SIG-M5 treated with dmso at 0.1 percent for 504 hours (cell line): ENCODE data around the gene ZNF318.
"Not testable (repeated sequence)": the region's sequence is repeated elsewhere in the genome, so short reads cannot be mapped to it uniquely, and the experiment has no call there.

Experiments used
- DNase-seq: peaks from one replicate; lab custom pipeline; 2025; ENCODE audit not compliant: unreplicated experiment; lab: John Stamatoyannopoulos, UW

Gene ZNF318

GRCh38 chr6:43383021-43383667, 13.7 kb upstream of the ZNF318 start:
- DNase-seq: no peak

DNA sequence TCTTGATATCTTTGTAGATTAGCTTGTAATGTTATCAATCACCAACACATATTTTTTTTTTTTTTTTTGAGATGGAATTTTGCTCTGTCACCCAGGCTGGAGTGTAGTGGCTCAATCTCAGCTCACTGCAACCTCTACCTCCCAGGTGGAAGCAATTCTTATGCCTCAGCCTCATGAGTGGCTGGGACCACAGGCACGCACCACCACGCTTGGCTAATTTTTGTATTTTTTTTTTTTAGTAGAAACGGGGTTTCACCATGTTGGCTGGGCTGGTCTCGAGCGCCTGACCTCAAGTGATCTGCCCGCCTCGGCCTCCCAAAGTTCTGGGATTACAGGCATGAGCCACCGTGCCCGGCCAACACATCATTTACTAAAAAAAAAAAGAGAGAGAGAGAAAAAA, 11.4 kb upstream of the ZNF318 start:
- not testable (repeated sequence) for DNase-seq

DNA sequence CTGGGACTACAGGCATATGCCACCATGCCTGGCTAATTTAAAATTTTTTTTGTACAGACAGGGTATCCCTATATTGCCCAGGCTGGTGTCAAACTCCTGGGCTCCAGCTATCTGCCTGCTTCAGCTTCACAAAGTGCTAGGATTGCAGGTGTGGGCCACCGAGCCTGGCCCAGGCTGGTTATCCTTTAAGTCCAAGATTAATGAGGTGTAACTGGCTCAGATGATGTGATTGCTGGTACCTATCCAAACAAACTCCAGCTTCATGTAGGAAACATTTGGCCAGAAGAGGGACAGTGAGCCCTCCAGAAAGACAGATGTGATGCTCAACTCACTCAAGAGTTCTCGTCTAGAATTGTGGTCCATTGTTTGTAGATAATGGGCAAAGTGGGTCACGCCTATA, 9.2 kb upstream of the ZNF318 start:
- DNase-seq: no peak

DNA sequence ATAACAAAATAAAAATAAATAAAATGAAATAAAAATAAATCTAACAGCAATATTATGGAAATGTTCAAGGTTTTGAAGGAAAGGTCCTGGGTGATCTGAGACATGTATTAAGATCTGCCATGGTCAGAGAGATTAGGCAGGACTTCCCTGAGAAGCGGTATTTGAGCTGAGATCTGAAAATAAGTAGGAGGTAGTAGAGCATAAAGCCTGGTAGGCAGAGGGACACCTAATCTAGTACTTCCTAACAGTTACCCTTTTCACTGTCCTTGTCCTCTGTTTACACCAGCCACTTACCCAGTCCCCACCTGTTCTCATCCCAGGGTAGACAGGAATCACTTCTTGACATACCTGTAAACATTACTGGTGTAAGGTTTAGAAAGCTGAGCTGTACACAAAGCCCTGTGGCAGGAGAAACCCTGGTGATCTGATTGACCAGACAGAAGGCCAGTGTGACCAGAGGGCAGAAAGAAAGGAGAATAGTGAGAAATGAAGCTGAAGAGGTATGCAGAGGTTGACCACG, 8.3 kb upstream of the ZNF318 start:
- DNase-seq: no peak

DNA sequence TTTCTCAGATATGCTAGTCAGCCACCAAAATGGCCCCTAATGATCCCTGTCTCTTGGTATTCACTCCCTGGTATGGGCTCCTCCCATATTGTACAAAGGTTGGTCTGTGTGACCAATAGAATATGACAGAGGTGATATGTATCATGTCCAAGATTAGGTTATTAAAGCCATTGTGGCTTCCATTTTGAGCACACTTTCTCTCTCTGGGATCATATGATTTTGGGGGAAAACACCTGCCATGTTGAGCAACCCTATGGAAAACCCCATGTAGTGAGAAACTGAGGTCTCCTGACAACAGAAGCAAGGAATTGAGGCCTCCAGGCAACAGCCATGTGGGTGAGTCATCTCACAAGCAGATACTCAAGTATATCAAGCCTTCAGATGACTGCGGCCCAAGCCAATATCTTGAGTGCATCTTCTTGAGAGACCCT, 7.1 kb upstream of the ZNF318 start:
- DNase-seq: no peak

- no peak for DNase-seq
Observed at GRCh38 chr6:43375693-43376092, 6.2 kb upstream of the ZNF318 start.

DNA sequence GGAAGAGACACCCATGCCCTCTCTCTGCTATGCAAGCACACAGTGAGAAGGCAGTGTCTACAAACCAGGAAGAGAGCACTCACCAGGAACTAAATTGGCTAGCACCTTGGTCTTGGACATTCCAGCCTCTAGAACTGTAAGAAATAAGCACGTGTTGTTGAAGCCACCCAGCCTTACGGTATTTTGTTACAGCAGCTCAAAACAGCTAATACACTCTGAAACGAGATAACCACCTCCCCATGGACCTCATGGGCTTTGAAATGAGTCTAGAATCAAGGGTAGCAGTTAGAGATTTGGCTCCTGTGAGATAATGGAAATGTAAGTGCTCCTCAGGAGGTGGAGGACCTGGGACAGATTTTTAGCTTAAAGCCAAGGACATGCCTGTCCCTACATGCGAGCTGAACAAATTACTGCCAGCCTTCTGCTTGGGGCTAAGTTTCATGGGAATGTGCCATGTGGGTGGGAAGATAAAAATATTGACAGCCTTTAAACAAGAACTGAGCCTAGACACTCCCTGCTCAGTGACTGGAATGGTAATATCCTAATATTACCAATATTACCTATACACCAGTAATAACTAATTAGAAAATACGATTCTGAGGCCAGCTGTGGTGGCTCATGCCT, 3.9 kb upstream of the ZNF318 start:
- no peak for DNase-seq

DNA sequence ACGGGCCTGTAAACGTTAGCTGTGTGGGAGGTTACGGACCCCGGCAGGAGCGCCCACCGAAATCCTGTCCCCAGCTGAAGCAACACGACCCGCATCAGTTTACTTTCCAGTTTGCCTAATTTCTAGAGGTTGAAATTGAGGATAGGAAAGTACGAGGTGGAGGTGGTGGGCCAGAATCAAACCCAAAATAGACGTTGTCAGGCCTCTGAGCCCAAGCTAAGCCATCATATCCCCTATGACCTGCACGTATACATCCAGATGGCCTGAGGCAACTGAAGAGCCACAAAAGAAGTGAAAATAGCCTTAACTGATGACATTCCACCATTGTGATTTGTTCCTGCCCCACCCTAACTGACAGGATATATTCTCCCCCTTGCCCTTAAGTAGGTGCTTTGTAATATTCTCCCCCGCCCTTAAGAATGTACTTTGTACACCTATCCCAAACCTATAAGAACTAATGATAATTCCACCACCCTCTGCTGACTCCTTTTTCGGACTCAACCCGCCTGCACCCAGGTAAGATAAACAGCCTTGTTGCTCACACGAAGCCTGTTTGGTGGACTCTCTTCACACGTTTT, 645 bp upstream of the ZNF318 start:
- not testable (repeated sequence) for DNase-seq

GRCh38 chr6:43368259-43369160, 937 bp downstream of the ZNF318 start:
- DNase-seq: peak; percentile 4

DNA sequence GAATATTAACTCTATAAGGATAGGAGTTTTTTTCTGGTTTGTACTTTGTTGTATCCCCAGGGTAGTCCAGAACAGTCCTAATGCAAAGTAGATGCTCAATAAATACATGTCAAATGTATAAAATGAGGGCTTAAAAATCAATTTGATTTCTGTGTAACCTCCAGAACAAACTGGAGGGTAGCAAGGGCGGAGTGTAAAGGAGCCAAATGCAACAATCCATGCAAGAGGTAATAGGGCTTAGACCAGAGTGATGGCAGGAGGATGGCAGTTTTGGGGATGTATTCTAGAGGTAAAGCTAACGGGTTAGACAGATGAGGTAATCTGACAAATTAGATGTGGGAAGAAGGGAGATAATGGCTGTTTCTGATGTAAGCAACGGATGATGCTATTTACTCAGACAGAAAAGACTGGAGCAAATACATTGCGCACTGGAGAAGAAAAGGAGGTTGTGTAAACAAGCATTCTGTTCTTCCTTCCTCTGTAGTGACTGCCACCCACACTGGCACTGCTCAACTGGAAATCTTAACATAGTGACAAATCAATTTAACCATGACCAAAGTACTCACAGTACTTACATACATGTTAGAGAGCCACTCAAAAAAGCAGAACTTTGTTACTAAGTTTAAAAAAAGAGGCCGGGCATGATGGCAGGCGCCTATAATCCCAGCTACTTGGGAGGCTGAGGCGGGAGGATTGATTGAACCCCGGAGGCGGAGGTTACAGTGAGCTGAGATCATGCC, 2.0 kb downstream of the ZNF318 start:
- peak; percentile 49 for DNase-seq

GRCh38 chr6:43361269-43361668, 8.2 kb downstream of the ZNF318 start:
- no peak for DNase-seq

DNA sequence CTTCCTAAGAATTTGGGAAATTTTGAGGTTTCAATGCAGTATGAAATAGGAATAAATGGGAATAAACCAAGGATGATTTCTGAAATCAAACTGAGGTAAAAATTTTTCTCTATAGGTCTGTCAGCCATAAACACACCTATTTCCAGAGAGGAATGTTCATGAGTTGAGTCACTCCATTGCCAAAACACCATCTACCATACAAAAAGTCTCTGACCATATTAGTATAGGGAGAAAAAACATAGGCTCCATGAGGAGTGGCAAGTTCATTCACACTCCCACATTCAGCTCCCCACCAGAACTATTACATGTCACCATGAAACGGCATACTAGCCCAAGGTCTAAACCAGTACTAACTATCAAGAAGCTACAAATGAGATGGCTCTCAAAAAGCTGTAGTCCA, 9.6 kb downstream of the ZNF318 start:
- DNase-seq: no peak

DNA sequence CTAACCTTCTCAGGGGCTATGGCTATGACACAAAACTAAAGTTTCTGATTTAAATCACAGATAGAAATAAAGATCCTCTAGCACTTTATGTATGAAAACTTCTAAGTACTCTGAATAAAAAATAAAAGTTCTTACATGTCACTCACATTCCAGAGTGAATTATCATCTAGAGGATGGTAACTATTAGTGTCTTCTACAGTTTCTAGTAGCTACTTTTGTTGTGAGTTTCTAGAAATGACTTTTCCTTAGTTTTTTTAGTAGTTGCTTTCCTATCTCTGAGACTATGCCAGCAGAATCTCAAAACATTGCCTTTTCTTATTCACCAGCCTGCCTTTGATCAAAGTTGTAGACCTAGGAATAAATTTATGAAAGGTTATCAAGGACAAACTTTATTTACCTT, 10.1 kb downstream of the ZNF318 start:
- no peak for DNase-seq

DNA sequence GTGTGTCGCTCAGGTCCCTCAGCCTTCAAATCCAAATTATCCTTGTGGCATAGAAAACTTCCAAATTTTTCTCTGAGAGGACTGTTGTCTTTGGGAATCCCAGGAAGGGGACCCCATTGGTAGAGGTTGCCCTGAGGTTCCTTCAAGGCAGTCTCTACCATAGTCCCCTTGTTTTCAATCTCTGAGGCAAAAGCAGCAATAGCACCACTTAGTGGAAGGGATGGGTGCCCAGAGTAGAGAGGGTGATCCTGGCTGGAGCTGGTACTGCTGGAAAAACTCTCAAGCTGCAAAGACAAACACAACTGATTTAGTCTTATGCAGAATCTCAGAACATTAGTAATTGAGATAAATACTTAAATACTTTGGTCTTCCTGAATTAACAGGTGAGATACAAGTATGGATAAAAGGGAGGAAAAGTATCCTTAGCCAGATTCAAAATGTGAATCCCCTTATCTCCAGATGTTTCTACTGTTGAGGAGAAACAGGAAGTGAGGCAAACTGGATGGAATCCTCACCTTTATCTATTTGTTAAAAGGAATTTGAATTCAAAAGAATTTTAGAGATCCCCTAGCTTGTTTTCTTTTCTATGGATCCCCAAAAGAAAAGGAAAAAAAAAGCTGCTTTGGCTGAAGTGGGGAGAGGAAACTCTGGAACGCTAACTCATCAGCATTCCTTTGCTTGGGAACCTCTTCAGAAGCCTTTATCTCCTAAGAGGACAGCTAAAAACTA, 13.4 kb downstream of the ZNF318 start:
- peak; percentile 38 for DNase-seq

GRCh38 chr6:43351951-43352350, 17.5 kb downstream of the ZNF318 start:
- not testable (repeated sequence) for DNase-seq

GRCh38 chr6:43347444-43347843, 22.0 kb downstream of the ZNF318 start:
- no peak for DNase-seq

DNA sequence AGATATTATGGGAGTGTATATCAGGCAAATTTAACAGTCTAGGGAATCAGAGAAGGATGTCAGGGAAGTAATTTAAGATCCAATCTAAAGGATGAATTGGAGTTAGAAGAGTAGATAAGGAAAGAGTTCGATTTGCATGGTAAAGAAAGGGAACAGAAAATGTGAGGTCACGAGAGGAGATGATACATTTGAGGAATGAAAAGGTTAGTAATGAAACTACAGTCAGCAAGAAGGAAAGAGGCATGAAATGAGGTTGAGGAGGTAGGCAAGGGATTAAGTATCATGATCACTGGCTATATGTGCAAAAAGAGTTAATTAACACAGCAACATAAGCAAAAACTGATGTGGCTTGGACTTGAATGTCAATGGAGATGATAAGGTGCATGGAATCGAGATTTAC, 22.4 kb downstream of the ZNF318 start:
- DNase-seq: no peak

- DNase-seq: not testable (repeated sequence)
Observed at GRCh38 chr6:43346243-43346642, 23.2 kb downstream of the ZNF318 start.

GRCh38 chr6:43339168-43339567, 30.3 kb downstream of the ZNF318 start:
- no peak for DNase-seq

GRCh38 chr6:43338243-43338642, 31.2 kb downstream of the ZNF318 start:
- DNase-seq: peak; percentile 4
